MV-4-11 (cell line): ENCODE data around the gene HOXA2.
A peak's percentile ranks its signal among the peaks of the same experiment; 100 is the strongest.

Experiments
- DNase-seq: peaks from one replicate; lab custom pipeline; 2025; lab: John Stamatoyannopoulos, UW

HOXA2 gene

GRCh38 chr7:27141137-27141922, 38.8 kb upstream of the HOXA2 start:
- DNase-seq = no peak

- DNase-seq = no peak
Observed at GRCh38 chr7:27140126-27140857, 37.8 kb upstream of the HOXA2 start.

- no peak for DNase-seq
Observed at GRCh38 chr7:27139334-27140125, 37.0 kb upstream of the HOXA2 start.

GRCh38 chr7:27138985-27139333, 36.5 kb upstream of the HOXA2 start:
- no peak for DNase-seq

- no peak for DNase-seq
Observed at GRCh38 chr7:27138472-27138871, 36.0 kb upstream of the HOXA2 start.

GRCh38 chr7:27137640-27138315, 35.3 kb upstream of the HOXA2 start:
- no peak for DNase-seq

- DNase-seq = peak; percentile 65
Observed at GRCh38 chr7:27134392-27134791, 31.9 kb upstream of the HOXA2 start.

GRCh38 chr7:27133409-27134231, 31.1 kb upstream of the HOXA2 start:
- DNase-seq = no peak

- no peak for DNase-seq
Observed at GRCh38 chr7:27132978-27133377, 30.5 kb upstream of the HOXA2 start.

GRCh38 chr7:27132214-27132613, 29.7 kb upstream of the HOXA2 start:
- no peak for DNase-seq

- no peak for DNase-seq
Observed at GRCh38 chr7:27131390-27131819, 28.9 kb upstream of the HOXA2 start.

- peak; percentile 56 for DNase-seq
Observed at GRCh38 chr7:27130540-27131389, 28.3 kb upstream of the HOXA2 start, which contains the start of gene HOXA4. HOXA4 (minus strand) TSS chr7:27130757; CDS start chr7:27130733, 24 bp downstream.

GRCh38 chr7:27129729-27130539, 27.5 kb upstream of the HOXA2 start:
- no peak for DNase-seq

- DNase-seq = no peak
Observed at GRCh38 chr7:27128776-27129728, 26.6 kb upstream of the HOXA2 start.

- DNase-seq = no peak
Observed at GRCh38 chr7:27128034-27128433, 25.6 kb upstream of the HOXA2 start.

- no peak for DNase-seq
Observed at GRCh38 chr7:27126596-27127327, 24.3 kb upstream of the HOXA2 start.

- DNase-seq = no peak
Observed at GRCh38 chr7:27125986-27126394, 23.5 kb upstream of the HOXA2 start.
